K562 (cell line): ENCODE data around the gene UNC45B. TPM values are rescaled to one million over a fixed set of nuclear protein-coding genes. Genes with fewer than 3 reads are reported as not detected.

Experiments used
- BCL6 ChIP-seq: fragments of 250-450 bp; sonication (Bioruptor Pico); IDR thresholded peaks from 2 replicates; pipeline ENCODE4 v1.4.0; 2020
- BHLHE40 ChIP-seq: IDR thresholded peaks from 2 replicates; pipeline ENCODE4 v1.6.1; 2011; ENCODE audit warnings: low read length, improper control_type of control experiment
- DPF2 ChIP-seq: fragments of 450-650 bp; IDR thresholded peaks from 2 replicates; pipeline ENCODE4 v1.6.1; 2016
- E4F1 ChIP-seq: fragments of 250-450 bp; sonication (Bioruptor Pico); IDR thresholded peaks from 2 replicates; pipeline ENCODE4 v1.5.0; 2021; ENCODE audit warnings: mild to moderate bottlenecking, borderline replicate concordance
- FOXA3 ChIP-seq, 2 experiments: fragments of 450-650 bp in 1 of 2; sonication (generic) in 1 of 2; formaldehyde crosslinking; IDR thresholded peaks in 1 of 2; conservative IDR thresholded peaks in 1 of 2; 2 replicates each; pipeline versions ENCODE4 v1.4.0 to v1.8.0; 2020 to 2022; ENCODE audit warnings: mild to moderate bottlenecking in 2 of 2, missing genetic modification reagents in 1 of 2
- FOXO4 ChIP-seq: fragments of 450-650 bp; formaldehyde crosslinking; IDR thresholded peaks from 2 replicates; pipeline ENCODE4 v1.4.0; 2020; ENCODE audit warnings: mild to moderate bottlenecking, moderate library complexity
- MCM3 ChIP-seq: fragments of 450-650 bp; IDR thresholded peaks from 2 replicates; pipeline ENCODE4 v1.6.1; 2016
- NFXL1 ChIP-seq: fragments of 450-650 bp; formaldehyde crosslinking; IDR thresholded peaks from 2 replicates; pipeline ENCODE4 v1.4.0; 2021; ENCODE audit warnings: mild to moderate bottlenecking
- RFX1 ChIP-seq: fragments of 450-650 bp; IDR thresholded peaks from 2 replicates; pipeline ENCODE4 v1.6.1; 2016; ENCODE audit warnings: mild to moderate bottlenecking, moderate library complexity
- RREB1 ChIP-seq: fragments of 250-450 bp; sonication (Bioruptor Pico); IDR thresholded peaks from 2 replicates; pipeline ENCODE4 v1.4.0; 2020
- SRSF9 ChIP-seq: fragments of 200-400 bp; formaldehyde crosslinking; IDR thresholded peaks from 2 replicates; pipeline ENCODE4 v1.6.1; 2017; ENCODE audit warnings: low read depth, low read length, borderline replicate concordance
- ZKSCAN1 ChIP-seq: fragments of 150-350 bp; IDR thresholded peaks from 2 replicates; pipeline ENCODE4 v1.6.1; 2016; ENCODE audit warnings: low read depth, low read length
- ZNF121 ChIP-seq: sonication (generic); formaldehyde crosslinking; conservative IDR thresholded peaks from 2 replicates; pipeline ENCODE4 v1.8.0; 2022; ENCODE audit warnings: missing genetic modification reagents
- ZNF184 ChIP-seq: sonication (generic); formaldehyde crosslinking; IDR thresholded peaks from 2 replicates; pipeline ENCODE4 v1.5.0; 2020; ENCODE audit warnings: missing genetic modification reagents
- ZNF253 ChIP-seq: fragments of 250-450 bp; sonication (Bioruptor Pico); conservative IDR thresholded peaks from 2 replicates; pipeline ENCODE4 v1.6.1; 2021; ENCODE audit warnings: mild to moderate bottlenecking
- ZNF586 ChIP-seq: fragments of 450-650 bp; formaldehyde crosslinking; conservative IDR thresholded peaks from 2 replicates; pipeline ENCODE4 v1.4.0; 2020; ENCODE audit warnings: mild to moderate bottlenecking, moderate library complexity
- ZNF655 ChIP-seq: fragments of 250-450 bp; sonication (Bioruptor Pico); IDR thresholded peaks from 2 replicates; pipeline ENCODE4 v1.5.0; 2021
- ZNF695 ChIP-seq: fragments of 450-650 bp; formaldehyde crosslinking; IDR thresholded peaks from 2 replicates; pipeline ENCODE4 v1.4.0; 2020; ENCODE audit warnings: mild to moderate bottlenecking, moderate library complexity
- ZNF696 ChIP-seq: fragments of 250-450 bp; sonication (Bioruptor Pico); conservative IDR thresholded peaks from 2 replicates; pipeline ENCODE4 v1.4.0; 2020; ENCODE audit warnings: mild to moderate bottlenecking, moderate library complexity
- polyA plus RNA-seq, 8 experiments: library from polyadenylated mRNA; depleted of rRNA in 4 of 8; stranded (reverse) in 5 of 8; unstranded in 3 of 8; fragments of >200 nt; fragmentation: Nextera tagmentation in 2 of 8; fragmentation: Illumina TruSeq in 1 of 8; extraction: Ambion mirVana in 2 of 8; extraction: Trizol in 1 of 8; gene quantifications; 2 replicates each; pipeline versions ENCODE4 v1.2.1 to v1.2.3, GENCODE V29; 2011 to 2014; ENCODE audit warnings: inconsistent platforms in 1 of 8, missing spikeins in 1 of 8
- total RNA-seq, 7 experiments: library from RNA; depleted of rRNA in 6 of 7; stranded (reverse); fragments of >200 nt in 6 of 7; fragmentation: Illumina TruSeq in 2 of 7; extraction: Trizol in 2 of 7; gene quantifications; 2 replicates each; pipeline versions ENCODE4 v1.2.1 to v1.2.3, GENCODE V29; 2011 to 2021; ENCODE audit warnings: low replicate concordance in 1 of 7

UNC45B gene
- total and polyA plus RNA-seq, 9 of the 15 experiments (the other 6 are each of a cell fraction or from before 2014, with no cell fraction given), result not detected

- no peak for TF ChIP-seq DPF2
- TF ChIP-seq FOXA3 (CRISPR knock-in tag; conservative IDR thresholded peaks at IDR 0.05 in 1 of 2, IDR thresholded peaks at IDR 0.05 in 1 of 2), result no peak
- no peak for TF ChIP-seq ZNF586
- no peak for TF ChIP-seq ZNF696 (CRISPR knock-in tag)
- no peak; the same call in 1 of the 2 replicates for TF ChIP-seq ZKSCAN1
- no peak for TF ChIP-seq FOXO4
- no peak for TF ChIP-seq ZNF253 (CRISPR knock-in tag)
- no peak for TF ChIP-seq RFX1
- TF ChIP-seq NFXL1, result no peak
- no peak for TF ChIP-seq MCM3
- no peak for TF ChIP-seq E4F1 (CRISPR knock-in tag)
- no peak for TF ChIP-seq ZNF655 (CRISPR knock-in tag)
- TF ChIP-seq BHLHE40, result 0 out of 2 replicates have a peak, but pooled peaks have one; percentile 54
- TF ChIP-seq RREB1 (CRISPR knock-in tag), result no peak
- TF ChIP-seq SRSF9, result no peak
- no peak for TF ChIP-seq ZNF184
- TF ChIP-seq ZNF695, result no peak
- no peak for TF ChIP-seq ZNF121
- TF ChIP-seq BCL6 (CRISPR knock-in tag), result no peak
Measured at GRCh38 chr17:35119370-35120165, 28.0 kb upstream of the UNC45B start, which contains the start of gene RAD51D (continued).
